HG03457 (cell line): ENCODE results near the gene KBTBD13.

Source experiments
- ATAC-seq: cut with Tn5 transposase; IDR thresholded peaks from one replicate; pipeline ENCODE4 v1.9.1; 2021; ENCODE audit warnings: moderate number of reproducible peaks; ENCODE audit not compliant: unreplicated experiment

Gene KBTBD13

GRCh38 chr15:65051266-65051665, 25.3 kb upstream of the KBTBD13 start:
- no peak for ATAC-seq

- no peak for ATAC-seq
These were observed 23.6 kb upstream of the KBTBD13 start for GRCh38 chr15:65052956-65053355.

- no peak for ATAC-seq
These were observed 22.0 kb upstream of the KBTBD13 start for GRCh38 chr15:65054333-65055200.

GRCh38 chr15:65055201-65055870, 21.2 kb upstream of the KBTBD13 start:
- ATAC-seq, result no peak

- no peak for ATAC-seq
These were observed 20.4 kb upstream of the KBTBD13 start for GRCh38 chr15:65056106-65056505.

GRCh38 chr15:65056868-65057548, 19.5 kb upstream of the KBTBD13 start:
- no peak for ATAC-seq

GRCh38 chr15:65057549-65057940, 19.0 kb upstream of the KBTBD13 start:
- no peak for ATAC-seq

- ATAC-seq, result no peak
These were observed 17.9 kb upstream of the KBTBD13 start for GRCh38 chr15:65058394-65059368.

GRCh38 chr15:65059369-65059750, 17.2 kb upstream of the KBTBD13 start:
- ATAC-seq, result no peak

- ATAC-seq, result no peak
These were observed 16.5 kb upstream of the KBTBD13 start for GRCh38 chr15:65059931-65060596.

- no peak for ATAC-seq
These were observed 15.7 kb upstream of the KBTBD13 start for GRCh38 chr15:65060641-65061397.

- no peak for ATAC-seq
These were observed 14.5 kb upstream of the KBTBD13 start for GRCh38 chr15:65062061-65062460.

- no peak for ATAC-seq
These were observed 13.8 kb upstream of the KBTBD13 start for GRCh38 chr15:65062726-65063125.

- no peak for ATAC-seq
These were observed 10.4 kb upstream of the KBTBD13 start for GRCh38 chr15:65066001-65066634.

- ATAC-seq, result no peak
These were observed 9.8 kb upstream of the KBTBD13 start for GRCh38 chr15:65066635-65067316.

GRCh38 chr15:65067317-65067644, 9.3 kb upstream of the KBTBD13 start:
- no peak for ATAC-seq

GRCh38 chr15:65067645-65068402, 8.7 kb upstream of the KBTBD13 start, which contains the start of gene RASL12:
RASL12 (minus strand) TSS chr15:65067991; CDS start chr15:65067835, 156 bp downstream.
- ATAC-seq, result no peak

GRCh38 chr15:65068403-65068788, 8.2 kb upstream of the KBTBD13 start:
- ATAC-seq, result no peak
